GM10248 (cell line): Measurements from ENCODE around the gene ERBB4.
"Not testable (repeated sequence)": the region's sequence is repeated elsewhere in the genome, so short reads cannot be mapped to it uniquely, and the experiment has no call there.

ENCODE experiments used
- CTCF ChIA-PET: fragments of 300-600 bp; sonication (Branson Sonifier 250); formaldehyde crosslinking; extraction: SDS; loops from one replicate; lab custom pipeline; 2021; ENCODE audit warnings: antibody characterized with exemption; lab: Yijun Ruan, JAX
- POLR2A ChIA-PET: fragments of 350-650 bp; sonication (Branson Sonifier 250); formaldehyde crosslinking; extraction: SDS; loops from one replicate; lab custom pipeline; 2020; ENCODE audit warnings: antibody characterized with exemption; lab: Yijun Ruan, JAX
- DNase-seq: peaks from one replicate; pipeline ENCODE4 v3.0.0; 2012; ENCODE audit errors: extremely low spot score
- CTCF ChIP-seq: IDR thresholded peaks from 2 replicates; pipeline ENCODE4 v1.5.1; 2012; ENCODE audit warnings: mild to moderate bottlenecking, low read depth; ENCODE audit errors: extremely low read depth, missing control alignments, control extremely low read depth

Gene ERBB4

DNA sequence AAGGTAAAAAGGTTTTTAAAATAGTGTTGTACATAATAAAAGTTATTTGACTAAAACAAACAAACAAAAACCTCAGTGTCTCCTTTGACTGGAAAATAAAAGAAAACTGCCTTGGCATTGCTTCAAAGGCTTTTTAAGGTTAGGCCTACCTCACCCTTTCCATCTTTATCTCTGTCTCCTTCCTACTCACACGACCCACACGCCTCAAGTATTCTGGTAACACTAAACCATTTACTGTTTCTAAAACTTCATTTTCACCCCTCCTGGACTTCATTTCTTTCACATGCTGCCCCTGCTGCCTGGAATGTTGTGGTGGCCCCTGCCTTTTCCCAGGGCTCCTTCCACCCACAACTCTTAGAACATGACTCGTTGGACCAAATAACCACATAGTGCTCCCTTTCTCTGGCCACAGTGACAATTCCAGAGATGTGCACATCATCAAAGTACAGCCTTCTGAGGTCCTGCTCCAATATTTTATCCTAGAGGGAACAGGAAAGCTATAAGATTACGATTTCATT lies 54.0 kb downstream of the ERBB4 start:
- POLR2A ChIA-PET: no interaction called here
- DNase-seq: no peak
- no peak for TF ChIP-seq CTCF
- CTCF ChIA-PET: no interaction called here

- CTCF ChIA-PET: interaction anchor here (1.9 kb wide), 1 partner anchor 13 kb away, joined by 5 read pairs; no protein-coding TSS in a partner anchor
- no peak for TF ChIP-seq CTCF
- POLR2A ChIA-PET: no interaction called here
- no peak for DNase-seq
These were observed 58.2 kb downstream of the ERBB4 start for GRCh38 chr2:212480447-212480846.

- POLR2A ChIA-PET: no interaction called here
- no peak for DNase-seq
- CTCF ChIA-PET: interaction anchor here (1.5 kb wide), 1 partner anchor 10 kb away, joined by 3 read pairs; no protein-coding TSS in a partner anchor
- no peak for TF ChIP-seq CTCF
These were observed 61.0 kb downstream of the ERBB4 start for GRCh38 chr2:212477571-212477970.

GRCh38 chr2:212473211-212473610 lies 65.4 kb downstream of the ERBB4 start:
- CTCF ChIA-PET: interaction anchor here (1.1 kb wide), 1 partner anchor 9 kb away, joined by 4 read pairs; no protein-coding TSS in a partner anchor
- POLR2A ChIA-PET: no interaction called here
- no peak for DNase-seq
- no peak for TF ChIP-seq CTCF

DNA sequence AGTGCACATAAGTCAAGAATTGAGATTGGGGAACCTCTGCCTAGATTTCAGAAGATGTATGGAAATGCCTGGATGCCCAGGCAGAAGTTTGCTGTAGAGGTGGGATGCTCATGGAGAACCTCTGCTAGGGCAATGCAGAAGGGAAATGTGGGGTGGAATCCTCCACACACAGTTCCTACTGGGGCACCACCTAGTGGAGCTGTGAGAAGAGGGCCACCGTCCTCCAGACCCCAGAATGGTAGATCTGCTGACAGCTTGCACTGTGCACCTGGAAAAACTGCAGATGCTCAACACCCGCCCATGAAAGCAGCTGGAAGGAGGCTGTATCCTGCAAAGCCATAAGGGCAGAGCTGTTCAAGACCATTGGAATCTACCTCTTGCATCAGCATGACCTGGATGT lies 71.1 kb downstream of the ERBB4 start:
- DNase-seq, POLR2A ChIA-PET: not testable (repeated sequence)
- peak; percentile 1 for TF ChIP-seq CTCF
- CTCF ChIA-PET: interaction anchor here (0.8 to 1.4 kb wide), 2 partner anchors 11 to 13 kb away, joined by 3 to 5 read pairs; no protein-coding TSS in a partner anchor

GRCh38 chr2:212465456-212465855 lies 73.1 kb downstream of the ERBB4 start:
- ChIA-PET POLR2A (no interaction called here), CTCF (interaction anchor here (1.3 kb wide), 1 partner anchor 14 kb away, joined by 3 read pairs; no protein-coding TSS in a partner anchor)
- no peak for DNase-seq
- no peak for TF ChIP-seq CTCF

DNA sequence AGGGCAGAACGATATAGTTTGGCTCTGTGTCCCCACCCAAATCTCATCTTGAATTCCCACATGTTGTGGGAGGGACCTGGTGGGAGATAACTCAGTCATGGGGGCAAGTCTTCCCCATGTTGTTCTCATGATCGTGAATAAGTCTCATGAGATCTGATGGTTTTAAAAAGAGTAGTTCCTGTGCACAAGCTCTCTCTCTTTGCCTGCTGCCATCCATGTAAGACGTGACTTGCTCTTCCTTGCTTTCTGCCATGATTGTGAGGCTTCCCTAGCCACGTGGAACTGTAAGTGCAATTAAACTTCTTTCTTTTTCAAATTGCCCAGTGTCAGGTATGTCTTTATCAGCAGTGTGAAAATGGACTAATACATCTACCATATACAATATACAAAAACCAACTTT lies 76.9 kb downstream of the ERBB4 start:
- DNase-seq, POLR2A ChIA-PET: not testable (repeated sequence)
- CTCF ChIA-PET: interaction anchor here (1.1 kb wide), 2 partner anchors 13 to 178 kb away, joined by 3 read pairs; no protein-coding TSS in a partner anchor
